ENCODE data around the gene TATDN3.

The TATDN3 gene

DNA sequence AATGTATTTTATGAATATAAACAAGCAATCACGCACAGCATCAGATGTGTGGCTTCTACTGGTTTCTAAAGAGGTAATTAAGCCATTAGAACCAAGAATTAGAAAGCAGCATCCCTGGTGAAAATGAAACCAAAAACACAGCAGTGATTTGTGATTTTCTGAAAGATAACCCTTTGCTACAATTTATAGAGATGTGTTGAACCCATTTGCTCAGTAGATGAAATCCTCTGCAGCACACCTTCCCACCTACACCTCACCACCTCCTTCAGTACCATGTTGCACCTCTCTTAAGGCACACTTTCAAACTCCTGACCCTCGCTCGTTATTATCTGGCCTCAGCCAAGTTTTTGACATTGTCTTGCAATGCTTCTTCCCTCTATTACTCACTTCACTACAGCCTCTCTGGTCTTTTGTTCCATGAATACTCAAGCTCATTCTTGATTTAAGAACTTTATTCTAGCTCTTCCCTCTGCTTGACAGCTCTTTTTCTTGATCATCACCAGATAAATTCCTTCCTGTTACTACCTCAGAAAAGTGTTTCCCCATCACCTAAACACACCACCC, 38.7 kb upstream of the TATDN3 start:
- TF ChIP-seq, protein P1, sequence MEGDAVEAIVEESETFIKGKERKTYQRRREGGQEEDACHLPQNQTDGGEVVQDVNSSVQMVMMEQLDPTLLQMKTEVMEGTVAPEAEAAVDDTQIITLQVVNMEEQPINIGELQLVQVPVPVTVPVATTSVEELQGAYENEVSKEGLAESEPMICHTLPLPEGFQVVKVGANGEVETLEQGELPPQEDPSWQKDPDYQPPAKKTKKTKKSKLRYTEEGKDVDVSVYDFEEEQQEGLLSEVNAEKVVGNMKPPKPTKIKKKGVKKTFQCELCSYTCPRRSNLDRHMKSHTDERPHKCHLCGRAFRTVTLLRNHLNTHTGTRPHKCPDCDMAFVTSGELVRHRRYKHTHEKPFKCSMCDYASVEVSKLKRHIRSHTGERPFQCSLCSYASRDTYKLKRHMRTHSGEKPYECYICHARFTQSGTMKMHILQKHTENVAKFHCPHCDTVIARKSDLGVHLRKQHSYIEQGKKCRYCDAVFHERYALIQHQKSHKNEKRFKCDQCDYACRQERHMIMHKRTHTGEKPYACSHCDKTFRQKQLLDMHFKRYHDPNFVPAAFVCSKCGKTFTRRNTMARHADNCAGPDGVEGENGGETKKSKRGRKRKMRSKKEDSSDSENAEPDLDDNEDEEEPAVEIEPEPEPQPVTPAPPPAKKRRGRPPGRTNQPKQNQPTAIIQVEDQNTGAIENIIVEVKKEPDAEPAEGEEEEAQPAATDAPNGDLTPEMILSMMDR (IDR thresholded peaks at IDR 0.05; ENCODE audit: low read depth, low read length, missing control alignments), result no peak
- peak overlapping the region; percentile 11; the same call in 1 of the 2 replicates for H3K4me3 ChIP-seq (ENCODE audit: low read depth, low read length)
- DNase-seq (ENCODE audit: low read depth), result no peak

DNA sequence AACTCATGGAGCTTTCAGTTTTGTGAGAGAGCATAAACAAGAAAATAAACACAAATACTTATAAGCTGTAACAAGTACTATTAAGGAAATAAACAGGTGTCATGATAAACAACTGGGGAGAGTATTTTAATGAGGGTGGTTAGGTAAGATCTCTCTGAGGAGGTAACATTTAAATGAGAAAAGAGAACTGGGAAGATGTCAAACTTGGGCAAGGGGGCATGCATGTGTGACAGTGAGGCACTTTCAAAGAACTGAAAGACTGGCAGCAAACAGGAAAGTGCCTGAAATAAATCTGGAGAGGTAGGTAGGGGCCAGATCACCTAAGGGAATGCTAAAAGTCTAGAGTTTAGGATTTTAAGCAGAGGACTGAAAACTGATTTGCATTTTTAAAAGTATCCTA, 37.9 kb upstream of the TATDN3 start:
- no peak for DNase-seq (ENCODE audit: low read depth)
- no peak overlapping the region for H3K4me3 ChIP-seq (ENCODE audit: low read depth, low read length)
- TF ChIP-seq, protein P1 (IDR thresholded peaks at IDR 0.05; ENCODE audit: low read depth, low read length, missing control alignments), result no peak

DNA sequence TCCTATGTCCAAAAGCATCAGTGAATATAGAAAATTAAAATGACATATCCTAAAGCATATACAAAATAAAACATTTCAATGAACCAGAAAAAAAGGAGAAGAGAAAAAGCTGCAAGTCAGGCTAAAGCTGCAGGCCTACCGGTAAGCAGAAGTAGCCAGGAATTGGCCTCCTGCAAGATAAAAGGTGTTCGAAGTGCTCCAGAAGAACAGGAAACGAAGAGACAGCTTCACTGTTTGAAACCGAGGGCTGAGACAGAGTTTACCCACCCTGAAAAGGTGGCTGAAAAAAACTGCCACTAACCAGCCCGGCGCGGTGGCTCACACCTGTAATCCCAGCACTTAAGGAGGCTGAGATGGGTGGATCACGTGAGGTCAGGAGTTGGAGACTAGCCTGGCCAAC, 37.5 kb upstream of the TATDN3 start:
- TF ChIP-seq, protein P1 (IDR thresholded peaks at IDR 0.05; ENCODE audit: low read depth, low read length, missing control alignments), result no peak
- DNase-seq (ENCODE audit: low read depth), result peak; percentile 53

DNA sequence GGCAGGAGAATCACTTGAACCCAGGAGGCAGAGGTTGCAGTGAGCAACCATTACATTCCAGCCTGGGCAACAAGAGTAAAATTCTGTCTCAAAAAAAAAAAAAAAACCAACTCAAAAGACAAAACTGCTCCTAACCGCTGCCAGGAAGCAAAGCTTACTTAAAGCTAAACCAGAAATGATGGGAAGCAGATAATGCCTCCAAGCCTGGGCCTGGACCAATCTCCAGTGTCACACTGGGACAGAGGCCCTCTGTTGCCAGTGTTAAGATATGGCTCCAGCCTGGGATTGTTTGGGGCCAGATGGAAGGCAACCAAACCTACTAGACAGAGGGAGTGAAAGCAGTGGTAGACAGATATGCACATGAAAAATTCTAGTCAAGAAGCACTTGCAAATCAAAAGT, 37.0 kb upstream of the TATDN3 start:
- DNase-seq (ENCODE audit: low read depth), result no peak
- H3K4me3 ChIP-seq (ENCODE audit: low read depth, low read length), result no peak overlapping the region; the same call in 1 of the 2 replicates
- TF ChIP-seq, protein P1 (IDR thresholded peaks at IDR 0.05; ENCODE audit: low read depth, low read length, missing control alignments), result no peak

More for the DNA sequence above, 37.5 kb upstream of the TATDN3 start:
- no peak overlapping the region for H3K4me3 ChIP-seq (ENCODE audit: low read depth, low read length)

DNA sequence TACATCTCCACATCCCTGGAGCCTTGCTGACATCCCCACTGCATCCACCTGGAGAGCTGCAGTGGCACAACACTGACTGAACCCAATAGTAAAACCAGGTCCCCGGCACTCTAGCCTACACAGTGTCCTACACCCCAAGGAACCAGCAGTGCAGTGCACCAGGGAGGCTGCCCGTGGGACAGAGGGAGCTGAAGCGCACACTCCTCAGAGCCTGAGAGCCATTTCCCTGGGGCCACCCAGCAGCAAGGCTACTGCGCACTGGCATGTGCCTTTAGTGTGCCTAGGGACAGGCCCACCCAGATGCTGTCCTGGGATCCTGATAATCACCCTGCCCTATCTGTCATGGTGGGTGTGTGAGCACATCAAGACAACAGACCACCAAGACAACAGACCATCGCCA, 32.0 kb upstream of the TATDN3 start:
- TF ChIP-seq, protein P1 (IDR thresholded peaks at IDR 0.05; ENCODE audit: low read depth, low read length, missing control alignments), result no peak
- H3K4me3 ChIP-seq (ENCODE audit: low read depth, low read length), result no peak overlapping the region
- no peak for DNase-seq (ENCODE audit: low read depth)

DNA sequence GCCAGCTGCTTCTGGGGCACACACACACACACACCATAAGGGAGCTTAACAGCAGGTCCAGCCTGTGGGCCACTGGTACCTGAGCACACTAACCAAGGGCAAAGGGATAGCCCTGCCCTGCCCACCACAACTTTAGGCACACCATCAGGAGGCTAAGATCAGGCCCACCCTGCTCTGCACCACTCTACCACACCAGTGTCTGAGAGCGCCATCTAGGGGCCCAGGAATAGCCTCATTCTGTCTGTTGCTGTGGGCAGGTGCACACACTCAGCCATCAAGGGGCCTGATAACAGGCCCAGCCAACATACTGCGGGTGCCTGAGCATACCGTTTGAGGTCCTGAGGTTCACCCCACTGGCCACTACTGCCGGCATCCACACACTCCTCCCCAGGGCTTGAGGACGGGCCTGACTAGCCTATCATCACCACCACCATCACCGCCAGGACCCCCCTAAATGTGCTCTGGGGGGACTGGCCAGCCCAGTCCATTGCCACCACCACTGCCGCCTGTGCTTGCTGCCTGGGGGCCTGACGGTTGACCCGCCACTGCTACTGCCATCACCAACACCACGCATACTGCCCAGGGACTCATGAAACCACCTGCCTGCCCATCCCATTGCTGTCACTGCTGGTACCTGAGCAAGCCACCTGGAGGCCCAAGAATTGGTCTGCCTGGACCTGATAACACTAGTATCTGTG, 31.4 kb upstream of the TATDN3 start:
- no peak for DNase-seq (ENCODE audit: low read depth)

More for the DNA sequence above, 31.4 kb upstream of the TATDN3 start:
- no peak overlapping the region for H3K4me3 ChIP-seq (ENCODE audit: low read depth, low read length)
- TF ChIP-seq, protein P1 (IDR thresholded peaks at IDR 0.05; ENCODE audit: low read depth, low read length, missing control alignments), result peak; percentile 80
